ENCODE results near the gene IL20RA.

Gene IL20RA

DNA sequence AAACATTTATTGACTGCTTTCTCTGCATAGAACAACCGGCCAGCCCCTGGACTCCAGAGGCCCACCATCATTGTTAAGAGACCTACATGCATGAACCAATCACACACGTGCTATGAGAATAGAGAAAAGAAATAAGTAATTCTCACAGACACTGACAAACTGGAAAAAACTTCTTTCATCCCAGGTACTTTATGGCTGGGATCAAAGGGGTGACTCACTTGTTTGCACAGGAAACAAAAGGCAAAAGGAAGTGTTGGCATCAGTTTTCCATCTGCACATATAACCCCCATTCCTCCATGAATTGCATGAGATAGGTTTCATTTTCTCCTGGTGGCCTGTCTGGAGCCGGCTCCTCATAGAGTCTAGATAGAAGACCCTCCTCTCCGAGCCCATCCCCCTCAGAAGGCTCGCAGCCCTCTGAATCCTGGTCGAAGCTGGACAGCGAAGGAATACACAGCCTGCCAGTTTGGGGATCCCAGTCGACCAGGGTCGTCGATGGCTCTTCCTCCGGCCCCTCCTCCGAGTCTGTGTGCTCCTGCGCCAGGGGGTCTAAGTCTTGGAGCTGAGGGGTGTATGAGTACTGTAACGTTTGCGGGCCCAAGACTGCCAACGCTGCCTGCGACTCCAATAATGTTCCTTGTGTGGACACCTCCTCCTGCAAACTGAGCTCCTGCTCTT is 43.3 kb downstream of the IL20RA start:
- in situ Hi-C loops (cut with HindIII; ENCODE audit: low sequenced_read_pairs): no loop called here
- no peak overlapping the region for H3K4me3 ChIP-seq (ENCODE audit: low read depth, low read length)
- DNase-seq (ENCODE audit: low read depth): no peak
- TF ChIP-seq, protein P1, sequence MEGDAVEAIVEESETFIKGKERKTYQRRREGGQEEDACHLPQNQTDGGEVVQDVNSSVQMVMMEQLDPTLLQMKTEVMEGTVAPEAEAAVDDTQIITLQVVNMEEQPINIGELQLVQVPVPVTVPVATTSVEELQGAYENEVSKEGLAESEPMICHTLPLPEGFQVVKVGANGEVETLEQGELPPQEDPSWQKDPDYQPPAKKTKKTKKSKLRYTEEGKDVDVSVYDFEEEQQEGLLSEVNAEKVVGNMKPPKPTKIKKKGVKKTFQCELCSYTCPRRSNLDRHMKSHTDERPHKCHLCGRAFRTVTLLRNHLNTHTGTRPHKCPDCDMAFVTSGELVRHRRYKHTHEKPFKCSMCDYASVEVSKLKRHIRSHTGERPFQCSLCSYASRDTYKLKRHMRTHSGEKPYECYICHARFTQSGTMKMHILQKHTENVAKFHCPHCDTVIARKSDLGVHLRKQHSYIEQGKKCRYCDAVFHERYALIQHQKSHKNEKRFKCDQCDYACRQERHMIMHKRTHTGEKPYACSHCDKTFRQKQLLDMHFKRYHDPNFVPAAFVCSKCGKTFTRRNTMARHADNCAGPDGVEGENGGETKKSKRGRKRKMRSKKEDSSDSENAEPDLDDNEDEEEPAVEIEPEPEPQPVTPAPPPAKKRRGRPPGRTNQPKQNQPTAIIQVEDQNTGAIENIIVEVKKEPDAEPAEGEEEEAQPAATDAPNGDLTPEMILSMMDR (IDR thresholded peaks at IDR 0.05; ENCODE audit: low read depth, low read length, missing control alignments): no peak

DNA sequence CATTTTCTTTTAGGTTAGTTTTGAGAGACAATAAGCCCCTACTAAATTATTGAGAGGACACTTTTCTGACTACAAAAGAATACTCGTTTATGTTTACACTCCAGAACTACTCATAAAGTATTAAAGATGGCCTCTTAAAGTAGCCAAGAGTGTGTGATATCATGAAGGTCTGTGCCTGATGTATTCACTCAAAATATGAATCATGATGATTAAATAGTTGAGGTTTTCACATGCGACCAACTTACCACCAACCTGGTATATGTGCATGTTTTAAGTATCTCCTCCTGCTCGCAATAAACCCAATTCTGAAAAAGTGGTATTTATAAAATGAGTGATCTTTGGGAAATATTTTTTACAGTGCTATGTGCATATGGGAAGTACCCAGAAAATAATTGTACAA is 43.9 kb downstream of the IL20RA start:
- no peak for DNase-seq (ENCODE audit: low read depth)
- TF ChIP-seq, protein P1 (IDR thresholded peaks at IDR 0.05; ENCODE audit: low read depth, low read length, missing control alignments): no peak

DNA sequence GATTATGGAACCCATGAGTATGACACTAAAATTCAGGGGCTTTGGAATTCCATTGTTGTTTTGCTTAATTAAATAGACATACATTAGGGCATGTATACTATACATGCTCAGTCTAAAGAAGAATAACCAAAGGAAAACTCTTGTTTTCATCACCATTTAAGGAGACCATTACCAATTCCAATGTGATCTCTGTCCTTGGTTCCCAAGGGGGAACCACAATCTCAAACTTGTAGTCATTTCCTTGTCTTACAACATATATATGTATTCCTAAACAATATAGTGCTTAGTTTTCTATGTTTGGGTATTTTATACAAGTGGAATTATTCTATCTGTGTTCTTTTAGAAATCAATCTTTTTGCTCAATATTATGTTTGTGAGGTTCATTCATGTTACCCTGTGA is 49.2 kb downstream of the IL20RA start:
- TF ChIP-seq, protein P1 (IDR thresholded peaks at IDR 0.05; ENCODE audit: low read depth, low read length, missing control alignments): no peak
- in situ Hi-C loops (cut with HindIII; ENCODE audit: low sequenced_read_pairs): no loop called here
- no peak for DNase-seq (ENCODE audit: low read depth)
- no peak overlapping the region for H3K4me3 ChIP-seq (ENCODE audit: low read depth, low read length)

More for the DNA sequence above, 43.9 kb downstream of the IL20RA start:
- H3K4me3 ChIP-seq (ENCODE audit: low read depth, low read length): no peak overlapping the region
- in situ Hi-C loops (cut with HindIII; ENCODE audit: low sequenced_read_pairs): no loop called here

DNA sequence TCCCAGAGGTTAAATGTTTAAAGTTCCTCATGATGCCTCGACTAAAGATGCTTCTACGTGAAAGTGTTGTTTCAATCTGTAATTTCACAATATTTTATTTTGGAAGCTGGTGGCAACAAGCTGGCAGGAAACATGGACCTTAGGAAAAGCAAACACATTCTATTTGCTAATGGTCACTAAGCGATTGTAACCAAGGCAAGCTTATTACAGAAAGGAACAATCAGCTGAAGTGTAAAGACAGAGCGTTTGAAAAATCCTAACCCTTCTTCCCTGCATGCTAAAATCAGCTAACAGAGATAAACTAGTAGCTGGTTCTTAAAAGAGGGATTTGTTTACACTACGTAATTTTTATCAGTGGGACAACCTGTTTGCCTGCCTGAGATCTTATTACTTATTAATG is 50.0 kb downstream of the IL20RA start:
- in situ Hi-C loops (cut with HindIII; ENCODE audit: low sequenced_read_pairs): no loop called here
- no peak overlapping the region for H3K4me3 ChIP-seq (ENCODE audit: low read depth, low read length)
- no peak for DNase-seq (ENCODE audit: low read depth)
- TF ChIP-seq, protein P1 (IDR thresholded peaks at IDR 0.05; ENCODE audit: low read depth, low read length, missing control alignments): no peak

DNA sequence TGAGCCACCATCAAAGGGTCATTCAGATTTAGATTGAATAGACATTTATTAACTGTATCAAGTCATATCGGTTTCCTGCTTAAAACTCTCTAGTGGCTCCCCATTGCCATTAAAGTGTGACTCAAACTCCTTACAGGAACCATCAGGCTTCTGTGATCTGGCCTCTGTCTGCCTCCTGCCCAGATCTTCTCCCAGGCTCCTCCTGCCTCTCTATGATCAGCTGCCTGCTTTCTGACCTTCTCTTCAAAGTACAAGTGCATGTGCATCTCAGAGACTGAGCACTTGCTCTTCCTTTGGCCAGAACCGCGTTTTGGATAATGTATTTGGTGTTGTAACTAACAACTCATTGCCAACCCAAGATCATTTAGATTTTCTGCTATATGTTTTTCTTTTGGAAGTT is 52.7 kb downstream of the IL20RA start:
- H3K4me3 ChIP-seq (ENCODE audit: low read depth, low read length): no peak overlapping the region
- TF ChIP-seq, protein P1 (IDR thresholded peaks at IDR 0.05; ENCODE audit: low read depth, low read length, missing control alignments): no peak
- in situ Hi-C loops (cut with HindIII; ENCODE audit: low sequenced_read_pairs): no loop called here
- DNase-seq (ENCODE audit: low read depth): no peak

DNA sequence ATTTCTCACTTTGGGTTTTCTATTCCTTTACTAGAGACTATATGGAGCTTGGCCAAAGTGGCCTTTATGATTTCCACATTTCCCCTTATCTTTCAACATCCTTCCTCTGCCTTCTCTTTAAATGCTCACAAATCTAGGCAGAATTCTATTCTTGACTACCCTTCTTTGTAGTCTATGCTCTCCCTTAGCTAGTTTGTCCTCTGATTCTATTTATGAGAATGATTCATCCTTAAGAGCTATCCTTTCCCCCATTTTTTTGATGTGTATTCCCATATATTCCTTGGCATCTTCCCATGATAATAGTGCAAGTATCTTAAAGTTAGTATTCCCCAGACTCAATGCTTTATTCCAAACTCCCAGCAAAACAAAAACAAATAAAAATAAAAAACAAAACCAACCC is 53.1 kb downstream of the IL20RA start:
- no peak for DNase-seq (ENCODE audit: low read depth)
- no peak overlapping the region for H3K4me3 ChIP-seq (ENCODE audit: low read depth, low read length)
- TF ChIP-seq, protein P1 (IDR thresholded peaks at IDR 0.05; ENCODE audit: low read depth, low read length, missing control alignments): no peak
- in situ Hi-C loops (cut with HindIII; ENCODE audit: low sequenced_read_pairs): no loop called here

Data from astrocyte of the cerebellum (primary cell).